ENCODE measurements around the gene MRPL40. TPM values are rescaled to one million over a fixed set of nuclear protein-coding genes. Genes with fewer than 3 reads are reported as not detected.

The MRPL40 gene
- total RNA-seq, 1 donor from 2014 or later: 29.4 TPM

GRCh38 chr22:19463491-19464469 lies 31.4 kb downstream of the MRPL40 start:
- DNase-seq: no peak

GRCh38 chr22:19464546-19464945 lies 32.2 kb downstream of the MRPL40 start:
- no peak for DNase-seq

GRCh38 chr22:19464975-19465374 lies 32.6 kb downstream of the MRPL40 start:
- DNase-seq: no peak

- no peak for DNase-seq
Observed at GRCh38 chr22:19466126-19466716, 33.9 kb downstream of the MRPL40 start.

GRCh38 chr22:19466848-19467752 lies 34.8 kb downstream of the MRPL40 start:
- DNase-seq: no peak

- DNase-seq: no peak
Observed at GRCh38 chr22:19467912-19468311, 35.6 kb downstream of the MRPL40 start.

- DNase-seq: no peak
Observed at GRCh38 chr22:19469421-19469820, 37.1 kb downstream of the MRPL40 start.

- no peak for DNase-seq
Observed at GRCh38 chr22:19470010-19470409, 37.7 kb downstream of the MRPL40 start.

GRCh38 chr22:19471572-19471971 lies 39.2 kb downstream of the MRPL40 start:
- DNase-seq: no peak

- DNase-seq: no peak
Observed at GRCh38 chr22:19472233-19472632, 39.9 kb downstream of the MRPL40 start.

GRCh38 chr22:19473578-19473977 lies 41.2 kb downstream of the MRPL40 start:
- DNase-seq: peak; percentile 21

GRCh38 chr22:19476023-19476422 lies 43.7 kb downstream of the MRPL40 start:
- no peak for DNase-seq

GRCh38 chr22:19477321-19478044 lies 45.1 kb downstream of the MRPL40 start:
- peak; percentile 40 for DNase-seq

GRCh38 chr22:19478045-19478900 lies 45.9 kb downstream of the MRPL40 start:
- DNase-seq: no peak

GRCh38 chr22:19478901-19479354 lies 46.6 kb downstream of the MRPL40 start, which contains the start of gene UFD1:
UFD1 (minus strand) TSS chr22:19479193; CDS start chr22:19479085, 108 bp downstream.
- peak; percentile 79 for DNase-seq

GRCh38 chr22:19479355-19480172 lies 47.2 kb downstream of the MRPL40 start, which contains the start of gene CDC45:
CDC45 (plus strand) TSS chr22:19479920; CDS start chr22:19479969, 49 bp downstream.
- DNase-seq: peak; percentile 99

GRCh38 chr22:19480173-19480568 lies 47.8 kb downstream of the MRPL40 start:
- no peak for DNase-seq

GRCh38 chr22:19480789-19481188 lies 48.4 kb downstream of the MRPL40 start:
- no peak for DNase-seq

- DNase-seq: no peak
Observed at GRCh38 chr22:19482297-19482696, 50.0 kb downstream of the MRPL40 start.
